DOHH2 (cell line): ENCODE results near the gene SIPA1L3.

Experiments used
- EZH2phosphoT487 ChIP-seq: fragments of 200-600 bp; sonication (generic); IDR thresholded peaks from 2 replicates; pipeline ENCODE4 v1.6.1; 2017; ENCODE audit warnings: borderline replicate concordance, mild to moderate bottlenecking, antibody characterized with exemption, low read length, moderate library complexity, mixed read lengths
- TF ChIP-seq, protein P1 (sequence below): fragments of 200-600 bp; sonication (generic); IDR thresholded peaks from one replicate; pipeline ENCODE4 v1.5.1; 2014; ENCODE audit warnings: antibody characterized with exemption, mild to moderate bottlenecking, low read depth, low read length; ENCODE audit not compliant: poor library complexity, severe bottlenecking

GRCh38 chr19:38107129-38107528 is 200.1 kb downstream of the SIPA1L3 start:
- TF ChIP-seq, protein P1, sequence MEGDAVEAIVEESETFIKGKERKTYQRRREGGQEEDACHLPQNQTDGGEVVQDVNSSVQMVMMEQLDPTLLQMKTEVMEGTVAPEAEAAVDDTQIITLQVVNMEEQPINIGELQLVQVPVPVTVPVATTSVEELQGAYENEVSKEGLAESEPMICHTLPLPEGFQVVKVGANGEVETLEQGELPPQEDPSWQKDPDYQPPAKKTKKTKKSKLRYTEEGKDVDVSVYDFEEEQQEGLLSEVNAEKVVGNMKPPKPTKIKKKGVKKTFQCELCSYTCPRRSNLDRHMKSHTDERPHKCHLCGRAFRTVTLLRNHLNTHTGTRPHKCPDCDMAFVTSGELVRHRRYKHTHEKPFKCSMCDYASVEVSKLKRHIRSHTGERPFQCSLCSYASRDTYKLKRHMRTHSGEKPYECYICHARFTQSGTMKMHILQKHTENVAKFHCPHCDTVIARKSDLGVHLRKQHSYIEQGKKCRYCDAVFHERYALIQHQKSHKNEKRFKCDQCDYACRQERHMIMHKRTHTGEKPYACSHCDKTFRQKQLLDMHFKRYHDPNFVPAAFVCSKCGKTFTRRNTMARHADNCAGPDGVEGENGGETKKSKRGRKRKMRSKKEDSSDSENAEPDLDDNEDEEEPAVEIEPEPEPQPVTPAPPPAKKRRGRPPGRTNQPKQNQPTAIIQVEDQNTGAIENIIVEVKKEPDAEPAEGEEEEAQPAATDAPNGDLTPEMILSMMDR = no peak
- TF ChIP-seq EZH2phosphoT487 = no peak
